Mucosa of rectum (tissue), 2 donors: ENCODE measurements around the gene SLC38A4.
"Not testable (repeated sequence)": the region's sequence is repeated elsewhere in the genome, so short reads cannot be mapped to it uniquely, and the experiment has no call there.

Source experiments
- H3K27ac ChIP-seq, 2 donors: one replicate each; pipeline ENCODE4 v1.7.0; 2013; ENCODE audit warnings: inconsistent platforms in 2 of 2, low read depth in 2 of 2, low read length in 2 of 2
- H3K27me3 ChIP-seq, 2 donors: one replicate each; pipeline ENCODE4 v1.7.0; 2013; ENCODE audit warnings: low read length in 2 of 2; ENCODE audit not compliant: control insufficient read depth in 2 of 2, insufficient read depth in 2 of 2
- H3K36me3 ChIP-seq, 2 donors: one replicate each; pipeline ENCODE4 v1.7.0; 2013; ENCODE audit warnings: low read length in 2 of 2; ENCODE audit not compliant: control insufficient read depth in 2 of 2, insufficient read depth in 2 of 2
- H3K4me1 ChIP-seq, 2 donors: one replicate each; pipeline ENCODE4 v1.7.0; 2013; ENCODE audit warnings: low read length in 2 of 2, mild to moderate bottlenecking in 1 of 2; ENCODE audit not compliant: control insufficient read depth in 2 of 2, insufficient read depth in 2 of 2
- H3K4me3 ChIP-seq, 2 donors: one replicate each; pipeline ENCODE4 v1.7.0; 2013; ENCODE audit warnings: low read length in 2 of 2
- H3K9ac ChIP-seq, 2 donors: one replicate each; pipeline ENCODE4 v1.7.0; 2013; ENCODE audit warnings: low read length in 2 of 2, low read depth in 1 of 2, mild to moderate bottlenecking in 1 of 2
- H3K9me3 ChIP-seq, 2 donors: one replicate each; pipeline ENCODE4 v1.7.0; 2013; ENCODE audit warnings: low read length in 2 of 2; ENCODE audit not compliant: control insufficient read depth in 2 of 2
- donor health status: healthy.
- donor health status: Normal muscosa, but diverticular disease.

The SLC38A4 gene, protein sequence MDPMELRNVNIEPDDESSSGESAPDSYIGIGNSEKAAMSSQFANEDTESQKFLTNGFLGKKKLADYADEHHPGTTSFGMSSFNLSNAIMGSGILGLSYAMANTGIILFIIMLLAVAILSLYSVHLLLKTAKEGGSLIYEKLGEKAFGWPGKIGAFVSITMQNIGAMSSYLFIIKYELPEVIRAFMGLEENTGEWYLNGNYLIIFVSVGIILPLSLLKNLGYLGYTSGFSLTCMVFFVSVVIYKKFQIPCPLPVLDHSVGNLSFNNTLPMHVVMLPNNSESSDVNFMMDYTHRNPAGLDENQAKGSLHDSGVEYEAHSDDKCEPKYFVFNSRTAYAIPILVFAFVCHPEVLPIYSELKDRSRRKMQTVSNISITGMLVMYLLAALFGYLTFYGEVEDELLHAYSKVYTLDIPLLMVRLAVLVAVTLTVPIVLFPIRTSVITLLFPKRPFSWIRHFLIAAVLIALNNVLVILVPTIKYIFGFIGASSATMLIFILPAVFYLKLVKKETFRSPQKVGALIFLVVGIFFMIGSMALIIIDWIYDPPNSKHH

DNA sequence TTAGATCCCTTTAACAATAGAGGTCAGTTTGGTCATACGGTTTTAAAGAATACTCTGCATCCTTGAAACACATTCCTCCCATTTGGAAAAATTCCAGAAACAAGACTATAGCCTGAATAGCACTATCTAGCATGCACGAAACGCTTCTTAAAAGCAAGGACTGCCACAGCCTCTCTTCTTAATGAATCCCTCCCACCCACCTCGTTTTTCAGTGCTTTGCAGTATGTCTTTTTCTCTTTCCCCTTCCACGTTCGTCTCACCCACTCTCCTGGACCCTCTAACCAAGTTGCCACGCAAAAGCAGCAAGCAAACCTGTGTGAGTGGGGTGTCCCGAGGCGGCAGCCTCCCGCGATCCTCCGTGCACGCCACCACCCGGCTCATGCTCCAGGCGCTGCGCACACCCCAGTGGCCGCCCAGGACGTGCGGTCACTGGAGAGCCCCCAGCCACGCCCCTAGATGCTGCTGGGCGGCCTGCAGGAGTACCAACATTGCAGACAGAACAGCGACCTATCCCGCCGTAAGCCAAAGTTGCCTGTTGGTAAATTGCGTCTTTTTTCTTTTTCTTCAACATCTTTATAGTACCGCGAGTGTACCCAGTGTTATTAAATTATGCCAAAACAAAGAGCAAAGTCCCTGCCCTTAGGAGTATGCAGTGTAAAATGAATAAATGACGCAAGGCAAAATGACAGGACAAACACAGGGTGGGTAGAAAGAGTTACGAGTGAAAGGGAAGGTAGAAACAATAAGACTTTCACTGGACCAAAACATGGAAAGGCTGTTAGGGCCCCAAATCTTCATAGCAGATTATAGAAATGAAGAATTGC lies at the start of gene SLC38A4:
SLC38A4 (minus strand) TSS at position 407 of the 824 bp plus-strand sequence. CDS start 32,926 bp downstream, outside the sequence.
- peak within 1 kb of the TSS in 1 of 2 donors; percentile 71 for H3K27ac ChIP-seq
- H3K4me3 ChIP-seq = peak within 1 kb of the TSS; percentile 55 to 70
- no peak within 1 kb of the TSS for H3K9ac ChIP-seq

DNA sequence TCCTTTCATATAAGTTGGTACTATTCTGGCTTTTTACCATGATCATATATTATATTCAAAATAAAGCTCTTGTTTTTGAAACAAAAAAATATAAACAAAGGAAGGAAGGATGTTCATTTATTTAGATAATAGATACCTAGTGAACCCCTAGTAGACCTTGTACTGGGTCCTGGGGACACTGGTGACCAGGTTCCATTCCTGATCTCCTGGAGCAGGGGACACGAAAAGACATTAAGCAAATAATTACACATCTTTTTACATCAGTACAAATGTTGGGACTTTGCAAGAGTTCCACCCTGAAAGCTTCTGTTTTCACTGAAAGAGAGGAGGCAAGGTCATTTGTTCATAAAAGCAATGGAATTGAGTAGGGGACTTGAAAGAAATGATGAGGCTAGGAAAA lies 49.3 kb upstream of the SLC38A4 start:
- Histone ChIP-seq H3K9ac (no peak overlapping the region), H3K9me3 (no peaks in the 10 kb centered on the region), H3K4me1 (no peaks in the 10 kb centered on the region), H3K27me3 (no peaks in the 10 kb centered on the region), H3K36me3 (no peaks in the 10 kb centered on the region), H3K27ac (no peak overlapping the region), H3K4me3 (no peak overlapping the region)

More for the DNA sequence above, at the start of gene SLC38A4:
- Histone ChIP-seq H3K9me3 (no peaks in the 10 kb centered on the region), H3K4me1 (peaks cover 0 to 17% of the 10 kb centered on the region in 2 donors), H3K36me3 (no peaks in the 10 kb centered on the region), H3K27me3 (peaks cover 5 to 10% of the 10 kb centered on the region in 2 donors)

DNA sequence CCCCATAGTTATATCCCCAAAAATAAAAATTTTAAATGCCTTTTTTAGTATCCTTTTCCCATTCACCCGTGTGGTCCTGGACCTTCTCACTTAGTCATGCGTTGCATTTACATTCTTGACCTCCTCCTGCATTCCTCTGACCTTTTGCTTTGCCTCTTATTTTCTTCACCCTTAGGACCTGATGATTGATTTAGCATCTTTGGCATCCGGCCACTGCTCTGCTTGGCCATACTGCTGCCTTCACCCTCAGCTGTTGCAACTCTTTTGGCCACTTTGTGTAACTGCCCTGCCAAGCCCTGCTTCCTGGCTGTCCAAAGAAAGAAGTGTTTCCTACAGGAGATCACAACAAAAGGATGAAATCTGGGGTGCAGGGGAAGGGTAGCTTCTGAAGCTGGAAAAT lies 48.8 kb upstream of the SLC38A4 start:
- no peak overlapping the region for H3K4me3 ChIP-seq
- no peaks in the 10 kb centered on the region for H3K4me1 ChIP-seq
- H3K27ac ChIP-seq = no peak overlapping the region
- H3K27me3 ChIP-seq = no peaks in the 10 kb centered on the region
- H3K36me3 ChIP-seq = no peaks in the 10 kb centered on the region
- H3K9me3 ChIP-seq = no peaks in the 10 kb centered on the region
- no peak overlapping the region for H3K9ac ChIP-seq

DNA sequence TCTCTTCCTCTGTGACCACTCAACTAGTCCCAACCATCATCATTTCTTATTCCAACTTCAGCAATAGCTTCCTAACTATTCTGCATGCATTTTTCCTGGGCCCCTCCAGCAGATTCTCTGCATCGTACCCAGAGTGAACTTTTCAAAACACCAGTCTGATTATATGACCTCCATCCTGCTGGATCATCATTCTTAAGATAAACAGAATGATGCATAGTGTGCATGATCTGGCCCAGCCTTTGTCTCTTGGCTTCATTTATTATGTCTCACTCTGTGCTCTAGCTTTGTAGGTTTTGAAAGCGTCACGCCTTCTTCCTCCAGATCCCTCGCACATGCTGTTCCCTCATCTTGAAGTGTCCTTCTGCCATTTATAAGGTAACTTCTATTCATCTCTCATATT lies 46.3 kb upstream of the SLC38A4 start:
- Histone ChIP-seq H3K27ac (no peak overlapping the region), H3K9me3 (no peaks in the 10 kb centered on the region), H3K36me3 (no peaks in the 10 kb centered on the region), H3K4me1 (no peaks in the 10 kb centered on the region), H3K9ac (no peak overlapping the region), H3K4me3 (no peak overlapping the region), H3K27me3 (no peaks in the 10 kb centered on the region)

DNA sequence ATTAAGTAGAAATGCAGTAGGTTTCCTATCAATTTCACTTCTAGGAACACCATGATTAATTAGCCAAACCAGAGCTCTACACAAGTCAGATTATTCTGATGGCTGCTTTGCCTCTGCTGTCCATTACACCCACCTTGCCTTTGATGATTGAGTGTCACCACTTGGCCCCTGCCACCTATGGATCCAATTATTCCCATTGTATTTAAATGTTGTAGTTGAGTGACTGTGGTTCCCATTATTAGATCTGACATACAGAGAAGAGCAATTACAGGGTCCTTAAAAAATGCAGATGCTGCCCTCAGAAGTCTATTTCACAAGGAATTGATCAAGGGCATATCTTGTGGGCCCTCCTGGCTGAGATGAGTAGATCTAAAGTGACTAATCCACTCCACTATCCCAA lies 39.5 kb upstream of the SLC38A4 start:
- H3K9ac ChIP-seq = no peak overlapping the region
- H3K36me3 ChIP-seq = no peaks in the 10 kb centered on the region
- no peaks in the 10 kb centered on the region for H3K27me3 ChIP-seq
- no peak overlapping the region for H3K27ac ChIP-seq
- H3K4me3 ChIP-seq = no peak overlapping the region
- H3K9me3 ChIP-seq = no peaks in the 10 kb centered on the region
- H3K4me1 ChIP-seq = no peaks in the 10 kb centered on the region

DNA sequence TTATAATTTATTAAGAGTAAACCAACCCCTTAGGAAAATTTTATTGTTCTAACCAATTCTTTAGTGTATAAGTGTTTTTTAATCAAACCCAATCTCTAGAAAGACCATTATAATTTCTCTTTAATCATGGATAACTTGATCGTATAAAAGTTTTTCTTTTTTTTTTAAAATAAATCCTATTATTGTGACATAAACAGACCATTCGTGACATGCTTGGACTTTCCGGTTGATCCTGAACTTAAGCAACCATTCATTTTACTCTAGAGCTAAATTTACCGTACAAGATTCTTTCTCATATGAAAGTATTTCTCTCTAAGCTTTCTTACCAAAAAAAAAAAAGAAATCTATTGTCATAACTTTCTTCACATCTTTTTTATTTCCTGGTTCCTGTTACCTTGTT lies 32.6 kb upstream of the SLC38A4 start:
- no peak overlapping the region for H3K27ac ChIP-seq
- no peaks in the 10 kb centered on the region for H3K27me3 ChIP-seq
- no peak overlapping the region for H3K9ac ChIP-seq
- H3K4me3 ChIP-seq = no peak overlapping the region
- H3K9me3 ChIP-seq = peaks cover 0 to 2% of the 10 kb centered on the region in 2 donors
- H3K36me3 ChIP-seq = no peaks in the 10 kb centered on the region
- no peaks in the 10 kb centered on the region for H3K4me1 ChIP-seq

DNA sequence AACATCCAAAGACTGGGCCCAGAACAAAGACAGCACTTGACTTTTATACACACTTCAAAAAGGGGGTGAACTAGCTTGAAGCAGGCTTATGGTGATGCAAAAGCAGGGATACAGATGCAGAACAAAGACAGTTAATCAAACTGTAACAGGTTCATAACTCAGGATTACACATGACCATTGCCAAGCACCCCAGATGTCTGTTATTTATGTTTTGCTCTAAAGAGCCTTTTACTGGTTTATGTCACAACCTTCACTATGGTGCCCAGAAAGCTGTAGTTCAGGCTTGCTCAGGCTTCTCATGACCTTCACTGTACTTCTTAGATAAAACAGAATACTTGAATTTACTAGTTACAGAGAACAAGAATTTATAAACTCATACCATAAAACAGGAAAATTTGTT lies 31.7 kb upstream of the SLC38A4 start:
- no peak overlapping the region for H3K27ac ChIP-seq
- no peaks in the 10 kb centered on the region for H3K36me3 ChIP-seq
- H3K4me3 ChIP-seq = no peak overlapping the region
- no peaks in the 10 kb centered on the region for H3K4me1 ChIP-seq
- peaks cover 0 to 2% of the 10 kb centered on the region in 2 donors for H3K9me3 ChIP-seq
- H3K27me3 ChIP-seq = no peaks in the 10 kb centered on the region
- no peak overlapping the region for H3K9ac ChIP-seq

DNA sequence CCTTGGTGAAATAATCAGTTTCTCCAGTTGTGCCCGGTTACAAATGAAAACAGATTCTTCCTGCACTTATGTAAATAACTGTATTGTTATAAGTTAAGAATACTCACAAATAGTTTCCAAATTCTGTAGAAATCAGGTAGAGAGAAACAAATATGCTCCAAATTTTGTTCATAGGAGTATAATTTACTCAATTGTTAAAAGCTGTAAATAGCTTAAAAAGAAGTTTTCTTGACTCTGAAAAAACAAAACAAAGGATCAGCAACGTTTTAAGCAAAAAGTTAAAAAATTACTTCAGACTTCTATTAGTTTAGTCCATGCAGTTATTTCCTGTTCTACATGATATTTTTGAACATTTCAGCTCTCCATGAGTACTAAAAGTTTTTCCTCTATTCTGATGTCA lies 30.0 kb upstream of the SLC38A4 start:
- H3K36me3 ChIP-seq = no peaks in the 10 kb centered on the region
- no peaks in the 10 kb centered on the region for H3K4me1 ChIP-seq
- no peak overlapping the region for H3K27ac ChIP-seq
- no peak overlapping the region for H3K9ac ChIP-seq
- no peaks in the 10 kb centered on the region for H3K27me3 ChIP-seq
- H3K9me3 ChIP-seq = peaks cover 0 to 2% of the 10 kb centered on the region in 2 donors
- H3K4me3 ChIP-seq = no peak overlapping the region

DNA sequence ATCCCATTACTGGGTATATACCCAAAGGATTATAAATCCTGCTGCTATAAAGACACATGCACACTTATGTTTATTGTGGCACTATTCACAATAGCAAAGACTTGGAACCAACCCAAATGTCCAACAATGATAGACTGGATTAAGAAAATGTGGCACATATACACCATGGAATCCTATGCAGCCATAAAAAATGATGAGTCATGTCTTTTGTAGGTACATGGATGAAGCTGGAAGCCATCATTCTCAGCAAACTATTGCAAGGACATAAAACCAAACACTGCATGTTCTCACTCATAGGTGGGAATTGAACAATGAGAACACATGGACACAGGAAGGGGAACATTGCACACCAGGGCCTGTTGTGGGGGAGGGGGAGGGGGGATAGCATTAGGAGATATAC lies 28.4 kb upstream of the SLC38A4 start:
- H3K4me1 ChIP-seq, H3K27me3 ChIP-seq, H3K9me3 ChIP-seq, H3K36me3 ChIP-seq, H3K9ac ChIP-seq, H3K27ac ChIP-seq, H3K4me3 ChIP-seq: not testable (repeated sequence)

DNA sequence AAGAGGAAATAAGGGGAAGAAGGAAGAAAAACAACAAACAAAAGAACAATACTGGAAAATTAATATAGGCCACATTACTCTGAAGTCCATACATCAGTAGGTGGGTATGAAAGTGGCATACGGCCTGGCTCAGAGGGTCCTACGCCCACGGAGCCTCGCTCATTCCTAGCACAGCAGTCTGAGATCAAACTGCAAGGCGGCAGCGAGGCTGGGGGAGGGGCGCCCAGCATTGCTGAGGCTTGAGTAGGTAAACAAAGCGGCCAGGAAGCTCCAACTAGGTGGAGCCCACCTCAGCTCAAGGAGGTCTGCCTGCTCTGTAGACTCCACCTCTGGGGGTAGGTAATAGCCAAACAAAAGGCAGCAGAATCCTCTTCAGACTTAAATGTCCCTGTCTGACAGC lies 23.0 kb upstream of the SLC38A4 start:
- not testable (repeated sequence) for H3K4me3 ChIP-seq, H3K27me3 ChIP-seq, H3K4me1 ChIP-seq, H3K9me3 ChIP-seq, H3K27ac ChIP-seq, H3K9ac ChIP-seq, H3K36me3 ChIP-seq
